SK-N-SH (cell line): ENCODE measurements around the gene CFAP58. TPM values are rescaled to one million over a fixed set of nuclear protein-coding genes. Genes with fewer than 3 reads are reported as not detected.

Source experiments
- CTCF ChIA-PET: fragments of 300-600, 350-600 bp; formaldehyde crosslinking; extraction: SDS; loops from one replicate; lab custom pipeline; 2021; lab: Yijun Ruan, JAX
- POLR2A ChIA-PET: fragments of 350-600 bp; sonication (Branson Sonifier 250); formaldehyde crosslinking; extraction: SDS; loops from one replicate; lab custom pipeline; 2020; ENCODE audit warnings: antibody characterized with exemption, inconsistent platforms; lab: Yijun Ruan, JAX
- DNase-seq: peaks from one replicate; pipeline ENCODE4 v3.0.0; 2012
- H2AFZ ChIP-seq: fragments of 200-600 bp; sonication (generic); 2 replicates; pipeline ENCODE4 v1.8.1; 2016; ENCODE audit warnings: antibody characterized with exemption, mild to moderate bottlenecking, low read depth
- H3F3A ChIP-seq: fragments of 200-600 bp; sonication (generic); replicated peaks from 2 replicates; pipeline ENCODE3; 2016; ENCODE audit warnings: antibody characterized with exemption, mild to moderate bottlenecking; ENCODE audit not compliant: insufficient read depth
- H3K27ac ChIP-seq, 2 experiments: fragments of 200-500 bp in 1 of 2; fragments of 200-600 bp in 1 of 2; sonication (Bioruptor generic) in 1 of 2; sonication (generic), shearing (Covaris generic) in 1 of 2; 2 replicates each; pipeline versions ENCODE4 v1.5.1 to v1.6.1; 2014 to 2016; ENCODE audit warnings: low read depth in 2 of 2, inconsistent platforms in 1 of 2, low read length in 1 of 2, mild to moderate bottlenecking in 1 of 2, mixed read lengths in 1 of 2
- H3K27me3 ChIP-seq: fragments of 200-600 bp; sonication (generic), shearing (Covaris generic); 2 replicates; pipeline ENCODE4 v1.6.1; 2016; ENCODE audit warnings: mixed run types; ENCODE audit not compliant: insufficient read depth
- H3K36me3 ChIP-seq, 2 experiments: fragments of 200-500 bp in 1 of 2; fragments of 200-600 bp in 1 of 2; sonication (Bioruptor generic) in 1 of 2; sonication (generic) in 1 of 2; replicated peaks in 1 of 2; 2 replicates each; pipeline versions ENCODE3 to v1.5.1; 2014 to 2016; ENCODE audit warnings: low read length in 1 of 2, mild to moderate bottlenecking in 1 of 2; ENCODE audit not compliant: insufficient read depth in 2 of 2, control insufficient read depth in 1 of 2
- H3K4me1 ChIP-seq, 2 experiments: fragments of 200-500 bp in 1 of 2; fragments of 200-600 bp in 1 of 2; sonication (Bioruptor generic) in 1 of 2; sonication (generic), shearing (Covaris generic) in 1 of 2; 2 replicates each; pipeline versions ENCODE4 v1.5.1 to v1.6.1; 2014 to 2016; ENCODE audit warnings: low read depth in 1 of 2, low read length in 1 of 2, mixed run types in 1 of 2; ENCODE audit not compliant: insufficient read depth in 2 of 2, control insufficient read depth in 1 of 2
- H3K4me2 ChIP-seq: fragments of 200-600 bp; sonication (generic), shearing (Covaris generic); 2 replicates; pipeline ENCODE4 v1.6.1; 2017; ENCODE audit warnings: mixed run types
- H3K4me3 ChIP-seq, 2 experiments: fragments of 200-500 bp in 1 of 2; fragments of 200-600 bp in 1 of 2; sonication (Bioruptor generic) in 1 of 2; sonication (generic), shearing (Covaris generic) in 1 of 2; 2 replicates each; pipeline versions ENCODE4 v1.5.1 to v1.8.1; 2014 to 2016; ENCODE audit warnings: low read depth in 2 of 2, inconsistent platforms in 1 of 2, low read length in 1 of 2, mild to moderate bottlenecking in 1 of 2, mixed read lengths in 1 of 2, moderate library complexity in 1 of 2
- H3K79me2 ChIP-seq: fragments of 200-600 bp; sonication (generic); 2 replicates; pipeline ENCODE4 v1.8.1; 2017; ENCODE audit warnings: mild to moderate bottlenecking; ENCODE audit not compliant: insufficient read depth
- H3K9ac ChIP-seq: fragments of 200-600 bp; sonication (generic); 2 replicates; pipeline ENCODE4 v1.6.1; 2017; ENCODE audit warnings: mixed run types
- H3K9me2 ChIP-seq: fragments of 200-600 bp; sonication (generic); 2 replicates; pipeline ENCODE4 v1.6.1; 2017; ENCODE audit warnings: mixed run types
- H3K9me3 ChIP-seq: fragments of 200-600 bp; sonication (generic); 2 replicates; pipeline ENCODE4 v1.6.1; 2017; ENCODE audit warnings: mixed run types, mild to moderate bottlenecking, moderate library complexity
- H4K20me1 ChIP-seq: fragments of 200-600 bp; sonication (generic); 2 replicates; pipeline ENCODE4 v1.6.1; 2017; ENCODE audit warnings: mild to moderate bottlenecking, mixed run types; ENCODE audit not compliant: insufficient read depth
- CHD2 ChIP-seq: fragments of 150-350 bp; IDR thresholded peaks from 2 replicates; pipeline ENCODE4 v1.6.1; 2018; ENCODE audit warnings: low read length; ENCODE audit not compliant: partially characterized antibody
- EP300 ChIP-seq, 2 experiments: IDR thresholded peaks; 2 replicates each; pipeline versions ENCODE4 v1.4.0 to v1.6.1; 2012; ENCODE audit warnings: borderline replicate concordance in 1 of 2, low read depth in 1 of 2, low read length in 1 of 2
- EZH2phosphoT487 ChIP-seq: fragments of 200-600 bp; sonication (generic); IDR thresholded peaks from 2 replicates; pipeline ENCODE4 v1.6.1; 2017; ENCODE audit warnings: low read depth, mixed run types, mild to moderate bottlenecking, antibody characterized with exemption, moderate library complexity, borderline replicate concordance
- FOSL2 ChIP-seq: IDR thresholded peaks from 2 replicates; pipeline ENCODE4 v1.4.0; 2012; ENCODE audit warnings: low read depth, mild to moderate bottlenecking, moderate library complexity, borderline replicate concordance
- FOXJ3 ChIP-seq: sonication (generic); formaldehyde crosslinking; IDR thresholded peaks from 2 replicates; pipeline ENCODE4 v1.5.1; 2020; ENCODE audit warnings: mild to moderate bottlenecking, missing genetic modification reagents
- FOXM1 ChIP-seq: IDR thresholded peaks from 2 replicates; pipeline ENCODE4 v1.4.0; 2012; ENCODE audit warnings: low read depth, mild to moderate bottlenecking
- MEF2A ChIP-seq: IDR thresholded peaks from 2 replicates; pipeline ENCODE4 v1.4.0; 2012; ENCODE audit warnings: low read depth, borderline replicate concordance
- NRF1 ChIP-seq: IDR thresholded peaks from 2 replicates; pipeline ENCODE4 v1.6.1; 2012; ENCODE audit warnings: low read depth, mild to moderate bottlenecking, low read length
- SIN3A ChIP-seq: IDR thresholded peaks from 2 replicates; pipeline ENCODE4 v1.6.1; 2012; ENCODE audit warnings: low read depth, mild to moderate bottlenecking, low read length, moderate library complexity, borderline replicate concordance
- WGBS: methylation state at CpG from one replicate; pipeline ENCODE4 v1.1.6; 2017; ENCODE audit warnings: low lambda C conversion rate; 5-methylcytosine and 5-hydroxymethylcytosine counted together
- polyA plus RNA-seq, 3 experiments: library from polyadenylated mRNA; depleted of rRNA; stranded (reverse); fragments of >200 nt; gene quantifications; 2 replicates each; pipeline ENCODE4 v1.2.3, GENCODE V29; 2012
- TF ChIP-seq, protein P1 (sequence below): fragments of 150-350 bp; IDR thresholded peaks from 2 replicates; pipeline ENCODE4 v1.6.1; 2017; ENCODE audit warnings: antibody characterized with exemption, low read length, low read depth, borderline replicate concordance
- TF ChIP-seq, protein P2 (sequence below): IDR thresholded peaks from 2 replicates; pipeline ENCODE4 v1.4.0; 2012; ENCODE audit warnings: low read depth, borderline replicate concordance
- TF ChIP-seq, protein P3 (sequence below): IDR thresholded peaks from 2 replicates; pipeline ENCODE4 v1.4.0; 2012; ENCODE audit warnings: low read depth
- TF ChIP-seq, protein P4 (sequence below): fragments of 200-600 bp; sonication (generic); IDR thresholded peaks from 2 replicates; pipeline ENCODE4 v1.6.1; 2017; ENCODE audit warnings: antibody characterized with exemption, mild to moderate bottlenecking, moderate library complexity

The CFAP58 gene
- polyA plus RNA-seq, 1 of the 3 experiments (the other 2 are of a cell fraction), result 0.38 TPM

- H3K27me3 ChIP-seq, result no peaks in the 10 kb centered on the region
- TF ChIP-seq, protein P1, sequence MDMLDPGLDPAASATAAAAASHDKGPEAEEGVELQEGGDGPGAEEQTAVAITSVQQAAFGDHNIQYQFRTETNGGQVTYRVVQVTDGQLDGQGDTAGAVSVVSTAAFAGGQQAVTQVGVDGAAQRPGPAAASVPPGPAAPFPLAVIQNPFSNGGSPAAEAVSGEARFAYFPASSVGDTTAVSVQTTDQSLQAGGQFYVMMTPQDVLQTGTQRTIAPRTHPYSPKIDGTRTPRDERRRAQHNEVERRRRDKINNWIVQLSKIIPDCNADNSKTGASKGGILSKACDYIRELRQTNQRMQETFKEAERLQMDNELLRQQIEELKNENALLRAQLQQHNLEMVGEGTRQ, result no peak
- TF ChIP-seq, protein P2, sequence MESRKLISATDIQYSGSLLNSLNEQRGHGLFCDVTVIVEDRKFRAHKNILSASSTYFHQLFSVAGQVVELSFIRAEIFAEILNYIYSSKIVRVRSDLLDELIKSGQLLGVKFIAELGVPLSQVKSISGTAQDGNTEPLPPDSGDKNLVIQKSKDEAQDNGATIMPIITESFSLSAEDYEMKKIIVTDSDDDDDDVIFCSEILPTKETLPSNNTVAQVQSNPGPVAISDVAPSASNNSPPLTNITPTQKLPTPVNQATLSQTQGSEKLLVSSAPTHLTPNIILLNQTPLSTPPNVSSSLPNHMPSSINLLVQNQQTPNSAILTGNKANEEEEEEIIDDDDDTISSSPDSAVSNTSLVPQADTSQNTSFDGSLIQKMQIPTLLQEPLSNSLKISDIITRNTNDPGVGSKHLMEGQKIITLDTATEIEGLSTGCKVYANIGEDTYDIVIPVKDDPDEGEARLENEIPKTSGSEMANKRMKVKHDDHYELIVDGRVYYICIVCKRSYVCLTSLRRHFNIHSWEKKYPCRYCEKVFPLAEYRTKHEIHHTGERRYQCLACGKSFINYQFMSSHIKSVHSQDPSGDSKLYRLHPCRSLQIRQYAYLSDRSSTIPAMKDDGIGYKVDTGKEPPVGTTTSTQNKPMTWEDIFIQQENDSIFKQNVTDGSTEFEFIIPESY, result no peak
- TF ChIP-seq EP300 (IDR thresholded peaks at IDR 0.05; ENCODE audit: borderline replicate concordance in 1 of 2, low read depth in 1 of 2, low read length in 1 of 2) (no peak), EZH2phosphoT487 (no peak), CHD2 (no peak), FOXM1 (no peak), NRF1 (no peak), MEF2A (no peak)
- H3F3A ChIP-seq, result no peaks in the 10 kb centered on the region
- no peak overlapping the region for H2AFZ ChIP-seq
- 76% methylated on average over 1 of the region's 1 CpG for WGBS
- H3K27ac ChIP-seq, result no peak overlapping the region; a peak in 1 of 4 replicates
- no peak overlapping the region for H3K9ac ChIP-seq
- no peak overlapping the region for H3K4me3 ChIP-seq
- no peaks in the 10 kb centered on the region for H3K4me1 ChIP-seq
- no peak for DNase-seq
- H3K4me2 ChIP-seq, result no peak overlapping the region
- CTCF ChIA-PET, result interaction anchor here (1.7 kb wide), 1 partner anchor 10 kb away, joined by 6 read pairs; no protein-coding TSS in a partner anchor
- H3K9me3 ChIP-seq, result no peaks in the 10 kb centered on the region
- H3K36me3 ChIP-seq, result no peaks in the 10 kb centered on the region
- H4K20me1 ChIP-seq, result no peaks in the 10 kb centered on the region
- POLR2A ChIA-PET, result no interaction called here
- H3K9me2 ChIP-seq, result no peaks in the 10 kb centered on the region
- H3K79me2 ChIP-seq, result no peaks in the 10 kb centered on the region
Measured at GRCh38 chr10:104472505-104472904, 118.9 kb downstream of the CFAP58 start.

GRCh38 chr10:104472957-104473745 lies 119.5 kb downstream of the CFAP58 start:
- no peak overlapping the region for H2AFZ ChIP-seq
- no peaks in the 10 kb centered on the region for H3F3A ChIP-seq
- no peaks in the 10 kb centered on the region for H3K27me3 ChIP-seq
- no peak overlapping the region for H3K4me2 ChIP-seq
- no peaks in the 10 kb centered on the region for H3K4me1 ChIP-seq
- H3K9me3 ChIP-seq, result no peaks in the 10 kb centered on the region
- no peak overlapping the region for H3K4me3 ChIP-seq
- H3K36me3 ChIP-seq, result no peaks in the 10 kb centered on the region
- no peak for DNase-seq
- H4K20me1 ChIP-seq, result no peaks in the 10 kb centered on the region
- CTCF ChIA-PET, result interaction anchor here (0.8 to 1.7 kb wide), 3 partner anchors 9 to 30 kb away, joined by 3 to 6 read pairs (median 4); no protein-coding TSS in a partner anchor
- POLR2A ChIA-PET, result no interaction called here
- 8% methylated on average over 2 of the region's 2 CpGs for WGBS
- H3K9ac ChIP-seq, result no peak overlapping the region
- no peak overlapping the region; a peak in 1 of 4 replicates for H3K27ac ChIP-seq
- TF ChIP-seq, protein P3, sequence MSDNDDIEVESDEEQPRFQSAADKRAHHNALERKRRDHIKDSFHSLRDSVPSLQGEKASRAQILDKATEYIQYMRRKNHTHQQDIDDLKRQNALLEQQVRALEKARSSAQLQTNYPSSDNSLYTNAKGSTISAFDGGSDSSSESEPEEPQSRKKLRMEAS, result no peak
- TF ChIP-seq, protein P4, sequence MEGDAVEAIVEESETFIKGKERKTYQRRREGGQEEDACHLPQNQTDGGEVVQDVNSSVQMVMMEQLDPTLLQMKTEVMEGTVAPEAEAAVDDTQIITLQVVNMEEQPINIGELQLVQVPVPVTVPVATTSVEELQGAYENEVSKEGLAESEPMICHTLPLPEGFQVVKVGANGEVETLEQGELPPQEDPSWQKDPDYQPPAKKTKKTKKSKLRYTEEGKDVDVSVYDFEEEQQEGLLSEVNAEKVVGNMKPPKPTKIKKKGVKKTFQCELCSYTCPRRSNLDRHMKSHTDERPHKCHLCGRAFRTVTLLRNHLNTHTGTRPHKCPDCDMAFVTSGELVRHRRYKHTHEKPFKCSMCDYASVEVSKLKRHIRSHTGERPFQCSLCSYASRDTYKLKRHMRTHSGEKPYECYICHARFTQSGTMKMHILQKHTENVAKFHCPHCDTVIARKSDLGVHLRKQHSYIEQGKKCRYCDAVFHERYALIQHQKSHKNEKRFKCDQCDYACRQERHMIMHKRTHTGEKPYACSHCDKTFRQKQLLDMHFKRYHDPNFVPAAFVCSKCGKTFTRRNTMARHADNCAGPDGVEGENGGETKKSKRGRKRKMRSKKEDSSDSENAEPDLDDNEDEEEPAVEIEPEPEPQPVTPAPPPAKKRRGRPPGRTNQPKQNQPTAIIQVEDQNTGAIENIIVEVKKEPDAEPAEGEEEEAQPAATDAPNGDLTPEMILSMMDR, result no peak
- TF ChIP-seq SIN3A (no peak), FOSL2 (no peak), FOXJ3 (CRISPR knock-in tag) (no peak)
- H3K9me2 ChIP-seq, result no peaks in the 10 kb centered on the region
- no peaks in the 10 kb centered on the region for H3K79me2 ChIP-seq
